Ovary (tissue), 9 donors: ENCODE measurements around the gene OTUD3. TPM values are rescaled to one million over a fixed set of nuclear protein-coding genes. Genes with fewer than 3 reads are reported as not detected.

Experiments used
- DNase-seq, 5 donors: peaks; one replicate each; pipeline ENCODE4 v3.0.0-alpha.2; 2019 to 2020
- H3K27ac ChIP-seq, 2 donors: fragments of 200-600 bp; one replicate each; pipeline versions ENCODE4 v1.5.1 to v1.8.0; 2019 to 2022
- H3K27me3 ChIP-seq: fragments of 200-600 bp; one replicate; pipeline ENCODE4 v1.8.0; 2022
- H3K36me3 ChIP-seq: fragments of 200-600 bp; sonication (generic); one replicate; pipeline ENCODE4 v1.5.1; 2019
- H3K4me1 ChIP-seq: one replicate; pipeline ENCODE4 v1.8.1; 2013; ENCODE audit warnings: mild to moderate bottlenecking, moderate library complexity; ENCODE audit not compliant: insufficient read depth
- H3K4me3 ChIP-seq: fragments of 200-600 bp; sonication (generic); one replicate; pipeline ENCODE4 v1.5.1; 2017
- H3K9me3 ChIP-seq, 2 donors: fragments of 200-600 bp in 1 of 2; sonication (generic) in 1 of 2; one replicate each; pipeline versions ENCODE4 v1.5.1 to v1.8.1; 2013 to 2019; ENCODE audit warnings: mild to moderate bottlenecking in 1 of 2, moderate library complexity in 1 of 2
- CTCF ChIP-seq, 3 donors: fragments of 450-650 bp in 2 of 3; fragments of 200-600 bp in 1 of 3; IDR thresholded peaks; one replicate each; pipeline versions ENCODE4 v1.5.1 to v1.8.0; 2016 to 2022; ENCODE audit warnings: antibody characterized with exemption in 3 of 3, mild to moderate bottlenecking in 1 of 3
- EP300 ChIP-seq: sonication (generic); formaldehyde crosslinking; IDR thresholded peaks from one replicate; pipeline ENCODE4 v1.6.1; 2017; ENCODE audit warnings: antibody characterized with exemption
- POLR2A ChIP-seq: fragments of 450-650 bp; IDR thresholded peaks from one replicate; pipeline ENCODE4 v1.6.1; 2017; ENCODE audit warnings: antibody characterized with exemption, mild to moderate bottlenecking, moderate library complexity
- WGBS, 3 donors: extraction: QIAGEN DNeasy Blood & Tissue Kit in 1 of 3; methylation state at CpG; one replicate each; pipeline versions ENCODE4 v1.1.5 to v1.1.7; 2013 to 2017; 5-methylcytosine and 5-hydroxymethylcytosine counted together
- intact Hi-C, 4 donors: fragments of 100-400 bp; cut with DNase I; formaldehyde crosslinking; loops; one replicate each; pipeline versions ENCODE4 v1.11.0 to v1.15.1; 2022 to 2023
- polyA plus RNA-seq, 2 donors: library from polyadenylated mRNA; stranded (reverse); fragments of 200-250 nt in 1 of 2; fragments of 350-450 nt in 1 of 2; fragmentation: Illumina TruSeq in 1 of 2; extraction: RNeasy Lipid Tissue Mini Kit (QIAGEN cat#74804) in 1 of 2; gene quantifications; one replicate each; pipeline ENCODE4 v1.2.3, GENCODE V29; 2013 to 2014
- total RNA-seq, 7 donors: library from RNA; depleted of rRNA in 2 of 7; stranded (reverse); fragments of >200 nt in 2 of 7; fragmentation: NEBNext Ultra II Directional in 3 of 7; extraction: Animal tissue kit (Norgen Biotek cat#: 25700) in 3 of 7; gene quantifications; one replicate each; pipeline versions ENCODE4 v1.1.0 to v1.2.4, GENCODE V29; 2016 to 2023
- donor health status: DM: no; HTN: no; CAD: no; lungs with moderate emphysema.
- donor health status: DM: no; HTN: no; CAD: no.
- donor health status: Bipolar disorder and iron deficiency.
- donor health status: DM: yes; HTN: yes; CAD: no.
- donor health status: DM: no; HTN: no; CAD: no.
- donor health status: DM: yes; HTN: yes; CAD: no.

OTUD3 gene
- total and polyA plus RNA-seq, 9 donors: 3.0 to 19.7 (median 9.4) TPM

- WGBS, 3 donors: 79 to 89% (median 82%) methylated on average over 11 of the region's 11 CpGs
- no peak overlapping the region for H3K4me3 ChIP-seq
- intact Hi-C loops: no loop called here
These were observed 73.5 kb downstream of the OTUD3 start for GRCh38 chr1:19955534-19956170.

GRCh38 chr1:19957779-19958178, 75.6 kb downstream of the OTUD3 start:
- Histone ChIP-seq H3K27ac (no peak overlapping the region), H3K4me1 (no peaks in the 10 kb centered on the region), H3K36me3 (no peaks in the 10 kb centered on the region), H3K27me3 (no peaks in the 10 kb centered on the region), H3K4me3 (no peak overlapping the region), H3K9me3 (no peaks in the 10 kb centered on the region)
- intact Hi-C loops: no loop called here
- no peak for TF ChIP-seq CTCF (IDR thresholded peaks at IDR 0.05)
- no peak for TF ChIP-seq EP300
- no peak for TF ChIP-seq POLR2A
- 58 to 63% (median 59%) methylated on average over 4 of the region's 4 CpGs for WGBS, 3 donors
- no peak for DNase-seq

More at GRCh38 chr1:19955534-19956170, 73.5 kb downstream of the OTUD3 start:
- DNase-seq: no peak
- Histone ChIP-seq H3K9me3 (no peaks in the 10 kb centered on the region), H3K27me3 (no peaks in the 10 kb centered on the region), H3K4me1 (no peaks in the 10 kb centered on the region), H3K27ac (no peak overlapping the region), H3K36me3 (no peaks in the 10 kb centered on the region)
- TF ChIP-seq EP300: no peak

- no peak for DNase-seq
- no peak for TF ChIP-seq EP300
- no peak for TF ChIP-seq CTCF (IDR thresholded peaks at IDR 0.05)
- no peak for TF ChIP-seq POLR2A
- Histone ChIP-seq H3K4me1 (no peaks in the 10 kb centered on the region), H3K9me3 (no peaks in the 10 kb centered on the region), H3K27ac (no peak overlapping the region), H3K4me3 (no peak overlapping the region), H3K36me3 (no peaks in the 10 kb centered on the region), H3K27me3 (no peaks in the 10 kb centered on the region)
- intact Hi-C loops: no loop called here
- WGBS, 3 donors: 79 to 86% (median 80%) methylated on average over 5 of the region's 5 CpGs
These were observed 78.4 kb downstream of the OTUD3 start for GRCh38 chr1:19960591-19960990.

Other genes with a start within 250 kb of the OTUD3 start
- gene NBL1, start 238.1 kb upstream of the OTUD3 start, total RNA-seq: 100 to 1,000 TPM; 217 to 852 (median 530) TPM
- 100 to 1,000 TPM; 127 to 525 TPM for gene NBL1, start 238.1 kb upstream of the OTUD3 start, polyA plus RNA-seq
- not detected for gene HTR6, start 217.5 kb upstream of the OTUD3 start, total RNA-seq
- gene HTR6, start 217.5 kb upstream of the OTUD3 start, polyA plus RNA-seq: not detected
- gene TMCO4, start 82.5 kb upstream of the OTUD3 start, total RNA-seq: 10 to 100 TPM; 16.8 to 26.0 (median 21.4) TPM
- 10 to 100 TPM; 14.2 to 14.4 TPM for gene TMCO4, start 82.5 kb upstream of the OTUD3 start, polyA plus RNA-seq
- 1 to 10 TPM in 1 of 7 donors, under 1 TPM in 3, not detected in 3; 0.28 to 1.4 (median 0.47) TPM for gene RNF186, start 67.1 kb upstream of the OTUD3 start, total RNA-seq
- under 1 TPM in 1 of 2 donors, not detected in 1; 0.11 TPM for gene RNF186, start 67.1 kb upstream of the OTUD3 start, polyA plus RNA-seq
- not detected for gene PLA2G2E, start 41.2 kb downstream of the OTUD3 start, total RNA-seq
- gene PLA2G2E, start 41.2 kb downstream of the OTUD3 start, polyA plus RNA-seq: not detected
- 100 to 1,000 TPM in 4 of 7 donors, 10 to 100 TPM in 3; 23.0 to 819 (median 143) TPM for gene PLA2G2A, start 97.2 kb downstream of the OTUD3 start, total RNA-seq
- gene PLA2G2A, start 97.2 kb downstream of the OTUD3 start, polyA plus RNA-seq: 100 to 1,000 TPM; 126 to 262 TPM
- gene PLA2G5, start 187.8 kb downstream of the OTUD3 start, total RNA-seq: 100 to 1,000 TPM in 3 of 7 donors, 10 to 100 TPM in 4; 19.3 to 141 (median 67.4) TPM
- gene PLA2G5, start 187.8 kb downstream of the OTUD3 start, polyA plus RNA-seq: 100 to 1,000 TPM in 1 of 2 donors, 10 to 100 TPM in 1; 29.7 to 100 TPM
- under 1 TPM in 2 of 7 donors, not detected in 5; 0.12 TPM for gene PLA2G2D, start 237.1 kb downstream of the OTUD3 start, total RNA-seq
- gene PLA2G2D, start 237.1 kb downstream of the OTUD3 start, polyA plus RNA-seq: 1 to 10 TPM in 1 of 2 donors, not detected in 1; 2.1 TPM